Left kidney (tissue), 2 donors: ENCODE data around the gene GTPBP2. TPM values are rescaled to one million over a fixed set of nuclear protein-coding genes. Genes with fewer than 3 reads are reported as not detected.
"Not testable (repeated sequence)": the region's sequence is repeated elsewhere in the genome, so short reads cannot be mapped to it uniquely, and the experiment has no call there.

ENCODE experiments used
- DNase-seq: peaks from one replicate; pipeline ENCODE4 v3.0.0-alpha.2; 2013
- polyA plus RNA-seq: library from polyadenylated mRNA; unstranded; fragments of 120-200 nt; gene quantifications from one replicate; pipeline ENCODE4 v1.2.1, GENCODE V29; 2013; ENCODE audit not compliant: insufficient read length

The GTPBP2 gene
- polyA plus RNA-seq, 1 donor: 63.7 TPM

DNA sequence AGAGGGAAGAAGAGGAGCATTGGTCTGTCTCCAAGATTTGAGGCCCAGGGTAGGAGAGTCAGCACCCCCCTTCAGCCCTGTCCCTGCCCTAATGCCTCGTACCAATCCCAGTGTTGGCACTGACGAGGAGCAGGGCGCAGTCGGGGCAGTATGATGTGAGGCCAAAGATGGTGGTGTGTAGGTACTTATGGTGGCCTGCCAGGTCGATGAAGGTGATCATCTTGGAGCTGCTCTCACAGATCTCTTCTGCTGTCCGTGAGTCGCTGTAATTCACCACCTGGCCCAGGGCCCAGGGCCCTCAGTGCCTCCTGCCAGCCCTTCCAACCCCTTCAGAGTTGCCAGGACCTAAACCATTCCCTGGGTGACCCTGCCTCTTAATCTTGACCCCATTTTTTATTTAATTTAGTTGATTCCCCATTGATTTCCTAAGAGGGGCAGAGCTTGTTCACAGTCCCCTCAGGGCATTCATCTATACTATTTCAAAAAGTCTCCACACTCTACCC lies 4.2 kb downstream of the GTPBP2 start:
- no peak for DNase-seq

DNA sequence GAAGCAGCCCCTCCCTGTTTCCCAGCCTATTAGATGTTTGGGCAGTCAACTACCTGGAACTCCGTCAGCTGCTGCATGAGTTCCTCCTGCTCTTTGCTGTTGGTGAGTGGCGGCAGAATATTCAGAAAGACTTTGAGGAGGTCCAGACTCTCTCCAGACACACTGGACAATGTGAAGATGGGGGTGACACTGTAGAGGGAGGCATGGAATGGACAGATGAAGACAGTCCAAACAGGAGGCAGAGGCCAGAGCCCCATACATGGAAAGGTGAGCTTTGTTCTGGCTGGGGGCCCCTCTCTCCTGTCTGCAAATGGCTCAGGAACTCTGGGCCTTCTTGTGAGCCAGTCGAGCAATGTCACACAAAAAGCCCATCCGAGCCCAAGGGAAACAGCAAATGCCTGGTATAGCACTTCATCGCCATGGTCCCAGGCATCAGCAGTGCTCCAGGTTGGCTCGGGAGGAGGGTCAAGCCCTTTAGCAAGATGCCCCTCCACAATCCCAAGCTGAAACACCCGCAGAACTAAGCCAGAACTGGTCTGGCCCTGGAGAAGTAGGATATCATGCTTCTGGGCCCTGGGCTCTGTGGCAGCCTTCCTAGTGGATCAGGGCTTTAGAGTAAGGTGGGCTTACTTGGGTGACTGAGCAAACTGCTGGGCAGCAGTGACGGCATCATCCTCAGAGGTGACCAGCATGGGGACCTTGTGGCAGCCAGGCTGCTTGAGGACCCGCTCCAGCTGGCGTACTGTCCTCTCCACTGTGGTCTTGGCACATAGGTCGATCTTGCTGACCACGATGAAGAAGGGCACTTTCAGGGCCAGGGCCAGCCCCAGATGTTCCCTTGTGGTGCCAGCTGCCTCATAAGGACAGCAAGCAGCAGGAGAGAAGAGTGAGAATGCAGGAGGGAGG lies 4.9 kb downstream of the GTPBP2 start:
- DNase-seq: no peak

DNA sequence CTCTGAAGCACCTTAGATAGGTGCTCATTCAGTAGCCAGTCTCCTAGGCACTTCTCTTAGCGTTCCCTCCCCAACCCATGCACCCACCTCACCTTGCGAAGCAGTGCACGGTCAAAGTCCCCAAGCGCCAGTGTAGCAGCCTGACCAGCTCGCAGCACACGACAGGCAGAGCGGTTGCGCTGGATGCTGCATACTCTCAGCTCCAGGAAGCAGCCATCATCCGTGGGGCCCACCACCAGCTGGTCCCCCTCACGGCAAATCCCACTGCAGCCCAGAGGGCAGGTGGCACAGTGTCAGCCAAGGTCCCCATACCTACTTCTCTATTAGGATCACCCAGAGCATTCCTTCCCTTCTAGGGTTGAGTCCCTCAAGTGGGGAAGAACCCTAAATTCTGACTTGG lies 6.5 kb downstream of the GTPBP2 start:
- no peak for DNase-seq

- no peak for DNase-seq
These were observed 7.3 kb downstream of the GTPBP2 start for GRCh38 chr6:43621836-43622180.

GRCh38 chr6:43621078-43621835 lies 7.8 kb downstream of the GTPBP2 start:
- DNase-seq: no peak

GRCh38 chr6:43616725-43617472 lies 12.2 kb downstream of the GTPBP2 start:
- DNase-seq: no peak

- DNase-seq: no peak
These were observed 14.7 kb downstream of the GTPBP2 start for GRCh38 chr6:43614396-43614730.

DNA sequence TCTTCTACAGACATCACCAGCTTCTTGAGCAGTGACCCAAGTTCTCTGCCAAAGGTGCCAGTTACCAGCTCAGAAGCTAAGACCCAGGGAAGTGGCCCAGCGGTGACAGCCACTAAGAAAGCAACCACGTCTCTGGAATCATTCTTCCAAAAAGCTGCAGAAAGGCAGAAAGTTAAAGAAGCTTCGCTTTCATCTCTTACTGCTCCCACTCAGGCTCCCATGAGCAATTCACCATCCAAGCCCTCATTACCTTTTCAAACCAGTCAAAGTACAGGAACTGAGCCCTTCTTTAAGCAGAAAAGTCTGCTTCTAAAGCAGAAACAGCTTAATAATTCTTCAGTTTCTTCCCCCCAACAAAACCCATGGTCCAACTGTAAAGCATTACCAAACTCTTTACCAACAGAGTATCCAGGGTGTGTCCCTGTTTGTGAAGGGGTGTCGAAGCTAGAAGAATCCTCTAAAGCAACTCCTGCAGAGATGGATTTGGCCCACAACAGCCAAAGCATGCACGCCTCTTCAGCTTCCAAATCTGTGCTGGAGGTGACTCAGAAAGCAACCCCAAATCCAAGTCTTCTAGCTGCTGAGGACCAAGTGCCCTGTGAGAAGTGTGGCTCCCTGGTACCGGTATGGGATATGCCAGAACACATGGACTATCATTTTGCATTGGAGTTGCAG lies 15.2 kb downstream of the GTPBP2 start:
- DNase-seq: no peak

- DNase-seq: no peak
These were observed 18.6 kb downstream of the GTPBP2 start for GRCh38 chr6:43610431-43610830.

GRCh38 chr6:43609402-43609801 lies 19.7 kb downstream of the GTPBP2 start:
- no peak for DNase-seq

DNA sequence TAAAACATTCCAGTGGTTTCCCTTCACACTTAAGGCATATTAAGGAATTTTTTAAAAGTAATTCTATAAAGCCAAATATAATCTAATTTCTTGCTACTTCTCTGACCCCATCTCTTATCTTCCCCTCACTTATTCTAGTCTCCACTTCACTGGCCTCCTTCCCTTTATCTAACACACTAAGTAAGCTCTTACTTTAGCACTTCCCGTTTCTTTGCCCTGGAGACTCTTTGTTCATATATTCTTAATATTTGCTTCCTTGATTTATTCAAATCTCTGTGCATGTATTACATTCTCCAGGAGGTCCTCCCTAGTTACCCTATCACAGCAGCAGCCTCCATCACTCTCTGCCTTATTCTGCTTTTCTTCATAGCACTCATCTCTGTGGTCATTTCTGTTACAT lies 20.3 kb downstream of the GTPBP2 start:
- no peak for DNase-seq

- DNase-seq: peak; percentile 77
These were observed 20.7 kb downstream of the GTPBP2 start for GRCh38 chr6:43608310-43608763.

DNA sequence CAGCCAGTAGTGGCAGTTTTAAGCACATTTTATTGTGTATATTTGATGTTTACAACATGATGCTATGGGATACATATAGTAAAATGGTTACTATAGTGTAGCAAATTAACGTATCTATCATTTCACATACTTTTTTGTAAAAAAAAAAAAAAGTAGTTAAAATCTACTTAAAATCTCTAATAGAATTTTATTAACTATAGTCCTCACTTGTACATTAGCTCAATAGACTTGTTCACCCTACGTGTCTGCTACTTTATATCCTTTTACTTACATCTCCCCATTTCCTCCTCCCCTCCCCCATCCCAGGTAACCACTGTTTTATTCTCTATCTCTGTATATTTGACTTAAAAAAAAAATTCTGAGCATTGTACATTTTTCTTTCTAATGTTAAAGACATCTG lies 23.0 kb downstream of the GTPBP2 start:
- DNase-seq: no peak

DNA sequence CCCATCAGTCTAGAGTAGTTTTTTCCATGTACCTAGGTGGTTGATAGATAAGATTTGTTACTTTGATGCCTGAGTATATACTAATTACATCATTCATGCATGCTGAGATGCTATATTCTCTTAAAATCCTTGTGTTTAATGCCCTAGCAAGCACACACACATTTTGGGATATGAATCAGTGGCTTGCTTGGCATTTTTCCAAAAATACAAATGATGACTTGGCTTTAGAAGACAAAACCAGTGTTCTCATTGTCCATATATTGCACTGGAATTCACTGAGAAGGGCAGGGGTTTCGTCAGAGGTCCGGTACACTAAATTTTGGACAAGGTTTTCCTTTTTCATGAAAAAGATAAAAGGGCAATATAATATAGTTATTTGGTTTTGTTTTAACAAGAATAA lies 24.9 kb downstream of the GTPBP2 start:
- DNase-seq: no peak

DNA sequence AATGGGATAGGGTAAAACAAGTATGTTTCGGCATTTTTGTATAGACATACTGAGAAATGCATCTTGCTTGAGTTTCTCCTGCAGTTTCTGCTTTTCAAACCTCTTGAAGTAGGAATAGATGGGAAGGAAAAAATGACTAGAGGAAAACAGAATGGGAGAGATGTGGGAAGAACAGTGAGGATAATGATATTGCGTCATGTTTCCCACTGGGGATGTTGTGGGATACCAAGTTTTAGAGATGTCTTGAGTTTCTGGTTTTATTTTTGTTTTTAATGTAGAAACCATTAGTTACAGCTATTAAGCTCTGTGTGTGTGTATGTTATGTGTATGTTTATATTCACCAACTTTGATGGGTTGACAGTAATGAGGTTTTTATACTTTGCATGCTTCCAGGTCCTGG lies 28.5 kb downstream of the GTPBP2 start:
- DNase-seq: no peak

- DNase-seq: no peak
These were observed 35.1 kb downstream of the GTPBP2 start for GRCh38 chr6:43593938-43594337.

DNA sequence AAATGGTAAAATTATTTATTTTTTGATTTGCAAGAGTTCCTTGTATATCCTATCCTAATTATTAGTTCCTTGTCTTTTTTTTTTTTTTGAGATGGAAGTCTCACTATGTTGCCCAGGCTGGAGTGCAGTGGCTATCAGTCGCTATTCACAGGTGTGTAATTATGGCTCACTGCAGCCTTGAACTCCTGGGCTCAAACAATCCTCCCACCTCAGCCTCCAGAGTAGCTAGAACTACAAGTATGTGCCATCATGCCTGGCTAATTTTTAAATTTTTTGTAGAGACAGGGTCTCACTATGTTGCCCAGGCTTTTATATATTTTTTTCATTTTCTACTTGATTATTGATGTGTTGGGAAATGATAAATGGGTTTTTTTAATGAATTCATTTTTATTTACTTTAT lies 39.5 kb downstream of the GTPBP2 start:
- DNase-seq: not testable (repeated sequence)

DNA sequence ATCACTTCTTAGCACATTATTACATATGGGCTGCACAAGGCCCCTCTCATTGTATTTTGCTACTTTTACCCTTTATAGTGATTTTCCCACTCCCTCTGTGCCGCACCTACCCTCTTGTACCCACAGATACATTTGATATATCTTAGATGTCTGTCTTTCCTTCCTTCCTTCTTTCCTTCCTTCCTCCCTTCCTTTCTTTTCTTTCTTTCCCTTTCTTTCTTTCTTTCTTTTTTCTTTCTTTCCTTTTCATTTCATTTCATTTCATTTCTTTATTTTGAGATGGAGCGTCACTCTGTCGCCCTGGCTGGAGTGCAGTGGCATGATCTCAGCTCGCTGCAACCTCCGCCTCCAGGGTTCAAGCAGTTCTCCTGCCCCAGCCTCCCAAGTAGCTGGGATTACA lies 40.9 kb downstream of the GTPBP2 start:
- no peak for DNase-seq

DNA sequence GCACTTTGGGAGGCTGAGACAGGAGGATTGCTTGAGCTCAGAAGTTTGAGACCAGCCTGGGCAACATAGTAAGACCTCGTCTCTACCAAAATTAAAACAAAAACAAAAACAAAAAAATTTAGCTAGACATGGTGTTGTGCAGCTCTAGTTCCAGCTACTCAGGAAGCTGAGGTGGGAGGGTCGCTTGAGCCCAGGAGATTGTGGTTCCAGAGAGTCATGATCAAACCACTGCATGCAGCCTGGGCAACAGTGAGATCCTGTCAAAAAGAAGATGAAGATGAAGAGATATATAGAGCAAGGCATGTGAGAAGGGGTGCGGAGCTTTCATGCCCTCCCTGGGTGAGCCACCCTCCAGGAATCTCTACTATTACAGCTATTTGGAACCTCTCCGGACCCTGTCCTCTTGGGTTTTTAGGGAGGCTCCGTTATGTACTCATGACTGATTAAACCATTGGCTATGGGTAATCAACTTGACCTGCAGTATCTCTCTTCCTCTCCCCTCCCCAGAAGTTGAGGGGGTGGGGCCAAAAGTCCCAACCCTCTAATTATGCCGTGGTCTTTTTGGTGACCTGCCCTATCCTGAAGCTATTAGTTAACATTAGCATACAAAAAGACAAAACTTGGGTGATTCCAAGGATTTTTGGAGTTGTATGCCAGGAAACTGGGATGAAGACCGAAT lies 44.0 kb downstream of the GTPBP2 start:
- no peak for DNase-seq

- no peak for DNase-seq
These were observed 46.2 kb downstream of the GTPBP2 start for GRCh38 chr6:43582911-43583310.

DNA sequence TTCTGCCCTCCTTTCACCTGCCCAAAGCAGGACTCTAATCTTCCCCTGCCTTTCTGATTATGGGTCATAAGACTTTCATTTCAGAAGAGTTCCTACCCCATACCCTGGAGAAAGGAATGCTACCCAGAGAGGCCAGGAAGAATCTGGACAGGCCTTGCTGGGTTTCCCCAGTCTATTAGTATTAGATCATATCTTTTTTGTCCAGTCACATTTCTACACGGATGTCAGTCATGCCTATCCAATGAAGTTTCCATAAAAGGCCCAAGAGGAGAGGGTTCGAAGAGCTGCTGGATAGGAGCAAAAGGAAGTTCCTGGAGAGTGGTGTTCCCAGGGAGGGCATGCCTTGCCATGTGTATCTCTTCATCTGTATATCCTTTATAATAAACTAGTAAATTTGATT lies 49.9 kb downstream of the GTPBP2 start:
- DNase-seq: no peak
